ENCODE measurements around the gene MGLL.

DNA sequence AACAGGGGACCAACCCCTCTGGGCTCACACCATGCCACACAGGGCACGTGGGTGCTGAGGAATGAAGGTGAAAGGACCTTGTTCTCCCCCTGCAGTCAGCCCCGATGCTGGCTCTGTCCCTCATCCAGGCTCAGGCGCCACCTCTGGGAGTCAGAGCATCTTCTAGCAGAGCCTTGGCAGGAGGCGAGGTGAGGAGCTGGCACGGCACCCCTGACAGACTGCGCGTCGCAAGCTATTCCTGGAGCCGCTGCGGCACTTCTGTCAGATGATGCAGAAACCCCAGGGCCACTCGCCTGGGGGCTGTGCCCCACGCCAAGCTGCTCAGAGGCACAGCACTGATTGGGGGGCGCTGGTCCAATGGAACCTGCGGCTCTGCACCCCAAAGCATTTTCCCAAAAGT, 62.0 kb downstream of the MGLL start:
- TF ChIP-seq, protein P1, sequence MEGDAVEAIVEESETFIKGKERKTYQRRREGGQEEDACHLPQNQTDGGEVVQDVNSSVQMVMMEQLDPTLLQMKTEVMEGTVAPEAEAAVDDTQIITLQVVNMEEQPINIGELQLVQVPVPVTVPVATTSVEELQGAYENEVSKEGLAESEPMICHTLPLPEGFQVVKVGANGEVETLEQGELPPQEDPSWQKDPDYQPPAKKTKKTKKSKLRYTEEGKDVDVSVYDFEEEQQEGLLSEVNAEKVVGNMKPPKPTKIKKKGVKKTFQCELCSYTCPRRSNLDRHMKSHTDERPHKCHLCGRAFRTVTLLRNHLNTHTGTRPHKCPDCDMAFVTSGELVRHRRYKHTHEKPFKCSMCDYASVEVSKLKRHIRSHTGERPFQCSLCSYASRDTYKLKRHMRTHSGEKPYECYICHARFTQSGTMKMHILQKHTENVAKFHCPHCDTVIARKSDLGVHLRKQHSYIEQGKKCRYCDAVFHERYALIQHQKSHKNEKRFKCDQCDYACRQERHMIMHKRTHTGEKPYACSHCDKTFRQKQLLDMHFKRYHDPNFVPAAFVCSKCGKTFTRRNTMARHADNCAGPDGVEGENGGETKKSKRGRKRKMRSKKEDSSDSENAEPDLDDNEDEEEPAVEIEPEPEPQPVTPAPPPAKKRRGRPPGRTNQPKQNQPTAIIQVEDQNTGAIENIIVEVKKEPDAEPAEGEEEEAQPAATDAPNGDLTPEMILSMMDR (IDR thresholded peaks at IDR 0.05; ENCODE audit: low read length): no peak
- TF ChIP-seq EZH2phosphoT487 (IDR thresholded peaks at IDR 0.05; ENCODE audit: low read length): no peak

All from MM.1S (cell line).